EL (cell line): ENCODE data around the gene CYP17A1.
"Not testable (repeated sequence)": the region's sequence is repeated elsewhere in the genome, so short reads cannot be mapped to it uniquely, and the experiment has no call there.

ENCODE experiments used
- DNase-seq: peaks from one replicate; pipeline ENCODE4 v3.0.0-alpha.2; 2016

CYP17A1 gene

DNA sequence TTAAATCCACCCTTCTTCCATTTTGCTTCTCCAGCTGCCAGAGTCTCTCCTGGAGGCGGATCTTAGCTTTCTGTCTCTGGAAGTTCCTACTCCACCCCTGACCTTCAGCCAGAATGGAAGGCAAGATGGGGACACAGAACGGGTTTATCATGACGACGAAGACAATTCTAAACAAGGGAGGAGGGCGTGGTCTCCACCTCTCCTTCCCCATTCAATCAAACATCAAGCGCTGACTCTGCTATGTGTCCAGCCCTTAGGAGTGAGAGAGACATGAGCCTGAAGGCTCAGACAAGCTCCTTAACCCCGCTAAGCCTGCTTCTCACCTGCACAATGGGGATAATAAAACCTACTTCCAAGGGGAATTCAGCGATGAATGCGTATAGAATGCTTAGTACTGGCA lies 3.1 kb downstream of the CYP17A1 start:
- DNase-seq = no peak

DNA sequence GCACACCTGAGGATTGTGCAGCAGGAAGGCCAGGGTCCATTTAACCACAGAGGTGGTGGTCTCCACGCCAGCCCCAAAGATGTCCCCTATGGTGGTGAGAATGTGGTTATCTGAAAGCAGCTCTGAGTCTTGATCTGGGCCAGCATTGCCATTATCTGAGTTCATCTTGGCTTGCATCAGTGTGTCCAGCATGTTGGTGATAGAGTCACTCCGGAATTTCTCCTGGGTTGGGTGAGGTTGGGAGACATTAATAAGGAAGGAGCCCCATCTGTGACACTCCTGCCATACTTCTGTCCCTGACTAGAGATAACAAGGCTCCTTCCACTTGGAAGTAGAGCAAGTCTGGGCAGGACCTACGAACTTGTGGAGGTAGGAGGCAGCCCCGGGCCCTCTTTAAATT lies 4.2 kb downstream of the CYP17A1 start:
- DNase-seq = peak; percentile 58

DNA sequence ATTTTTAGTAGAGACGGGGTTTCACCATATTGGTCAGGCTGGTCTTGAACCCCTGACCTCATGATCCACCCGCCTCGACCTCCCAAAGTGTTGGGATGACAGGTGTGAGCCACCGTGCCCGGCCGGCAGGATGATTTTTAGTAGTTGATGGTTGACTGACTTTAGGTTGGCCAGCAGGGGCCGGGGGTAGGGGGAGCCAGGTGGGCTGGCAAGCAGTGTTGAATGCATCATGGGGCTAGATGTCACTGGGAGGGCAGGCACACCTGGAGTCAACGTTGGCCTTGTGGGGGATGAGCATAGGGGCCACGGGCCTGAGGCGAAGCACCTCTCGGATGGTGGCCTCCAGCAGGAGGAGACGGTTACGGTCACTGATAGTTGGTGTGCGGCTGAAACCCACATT lies 5.0 kb downstream of the CYP17A1 start:
- DNase-seq = no peak

DNA sequence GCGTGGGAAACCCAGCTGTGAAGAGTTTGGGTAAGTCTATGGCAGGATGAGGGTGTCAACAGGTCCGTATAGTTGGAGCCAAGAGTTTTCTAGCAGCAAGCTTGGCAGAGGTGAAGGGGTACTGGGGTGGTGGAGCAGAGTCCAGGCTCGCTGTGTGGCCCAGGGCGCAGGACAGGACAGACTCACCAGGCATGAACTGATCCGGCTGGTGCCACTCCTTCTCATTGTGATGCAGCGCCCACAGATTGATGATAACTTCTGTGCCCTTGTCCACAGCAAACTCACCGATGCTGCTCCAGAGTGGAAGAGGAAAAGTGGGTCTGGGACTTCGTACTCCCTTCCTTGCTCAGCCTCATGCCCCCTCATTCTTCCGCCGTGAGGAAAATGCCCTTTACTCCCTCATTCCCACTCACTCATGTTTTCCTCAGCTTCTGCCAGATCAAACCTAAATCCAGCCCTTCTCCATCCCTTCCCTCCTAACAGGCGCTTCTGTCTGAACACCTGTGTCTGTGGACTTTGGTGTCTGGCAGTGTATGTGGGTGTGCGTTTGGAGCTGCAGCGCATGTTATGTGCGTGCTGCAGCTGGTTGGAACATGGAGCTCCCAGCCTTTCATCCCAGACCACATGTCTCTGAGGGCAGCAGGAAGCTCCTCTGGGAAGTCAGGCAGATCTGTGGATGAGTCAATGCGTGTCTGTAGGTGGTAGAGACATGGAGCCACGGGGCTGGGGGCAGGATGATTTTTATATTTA lies 5.7 kb downstream of the CYP17A1 start:
- peak; percentile 34 for DNase-seq

- no peak for DNase-seq
Observed at GRCh38 chr10:102827597-102827975, 9.6 kb downstream of the CYP17A1 start.

DNA sequence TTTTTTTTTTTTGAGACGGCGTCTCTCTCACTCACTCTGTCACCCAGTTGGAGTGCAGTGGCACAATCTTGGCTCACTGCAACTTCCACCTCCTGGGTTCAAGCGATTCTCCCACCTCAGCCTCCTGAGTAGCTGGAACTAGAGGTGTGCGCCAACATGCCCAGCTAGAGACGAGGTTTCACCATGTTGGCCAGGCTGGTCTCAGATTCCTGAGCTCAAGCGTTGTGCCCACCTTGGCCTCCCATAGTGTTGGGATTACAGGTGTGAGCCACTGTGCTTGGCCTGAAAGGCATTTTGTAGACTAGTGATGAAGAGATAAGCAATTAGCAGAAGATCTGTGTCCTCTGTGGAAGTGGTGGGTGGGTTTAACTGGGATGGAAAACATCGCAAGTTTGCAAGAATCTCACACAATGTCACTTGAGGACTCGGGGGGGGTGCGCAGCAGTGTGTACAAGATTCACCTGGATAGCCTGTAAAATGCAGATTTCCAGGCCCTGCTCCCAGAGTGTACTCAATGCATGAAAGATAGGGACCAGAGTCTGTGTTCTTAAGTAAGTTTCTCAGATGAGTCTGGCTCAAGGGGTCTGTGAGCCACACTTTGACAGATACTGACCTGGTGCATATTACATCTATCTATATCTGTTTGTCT lies 10.9 kb downstream of the CYP17A1 start:
- DNase-seq = no peak

- DNase-seq = no peak
Observed at GRCh38 chr10:102824664-102825063, 12.5 kb downstream of the CYP17A1 start.

DNA sequence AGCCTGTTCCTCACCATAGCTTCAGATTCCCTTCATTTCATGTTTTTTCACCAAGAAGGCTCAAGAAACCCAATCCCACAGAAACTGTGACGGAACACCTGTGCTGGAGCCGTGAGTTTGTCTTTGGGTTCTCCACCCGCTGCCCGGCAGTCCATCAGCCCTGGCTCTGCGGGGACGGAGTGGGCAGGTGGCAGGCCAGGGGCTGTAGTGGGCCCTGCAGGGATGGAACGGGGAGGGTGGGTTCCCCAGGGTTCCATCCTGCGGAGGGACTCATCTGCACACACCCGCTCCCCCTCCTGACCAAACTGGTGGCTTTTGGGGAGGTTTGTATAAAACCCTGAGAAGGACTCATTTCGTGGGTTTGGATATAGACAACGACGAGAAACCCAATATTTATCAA lies 15.0 kb downstream of the CYP17A1 start:
- no peak for DNase-seq

DNA sequence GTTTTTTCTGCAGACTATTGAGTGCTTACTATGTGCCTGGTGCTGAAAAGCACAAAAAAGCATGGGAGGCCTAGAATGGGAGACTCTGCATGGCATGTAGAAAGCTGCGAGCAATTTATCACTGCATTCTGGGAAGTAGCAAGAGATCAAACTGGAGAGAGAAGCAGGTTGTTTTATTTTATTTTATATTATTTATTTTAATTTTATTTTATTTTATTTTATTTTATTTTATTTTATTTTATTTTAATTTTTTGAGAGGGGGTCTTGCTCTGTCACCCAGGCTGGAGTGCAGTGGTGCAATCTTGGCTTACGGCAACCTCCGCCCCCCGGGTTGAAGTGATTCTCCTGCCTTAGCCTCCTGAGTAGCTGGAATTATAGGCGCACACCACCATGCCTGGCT lies 17.2 kb downstream of the CYP17A1 start:
- not testable (repeated sequence) for DNase-seq

DNA sequence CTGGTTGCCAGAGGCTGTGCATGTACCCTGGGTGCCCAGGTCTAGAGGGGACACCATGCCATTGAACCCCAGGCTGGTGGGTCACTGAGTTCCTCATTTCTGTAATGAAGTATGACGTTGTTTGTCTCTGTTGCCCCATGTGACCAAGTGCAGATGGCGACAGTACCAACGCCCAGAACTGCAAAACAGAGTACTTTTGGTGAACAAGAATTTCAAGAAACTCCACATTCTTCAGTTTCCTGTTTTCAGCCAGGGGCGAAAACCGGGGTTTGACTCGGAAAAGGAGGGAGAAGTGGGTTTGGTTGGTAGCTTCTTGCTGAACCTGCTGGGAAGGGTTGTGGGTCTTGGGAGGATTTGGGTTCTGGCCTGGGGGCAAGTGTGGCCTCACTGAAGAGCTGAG lies 18.2 kb downstream of the CYP17A1 start:
- no peak for DNase-seq

DNA sequence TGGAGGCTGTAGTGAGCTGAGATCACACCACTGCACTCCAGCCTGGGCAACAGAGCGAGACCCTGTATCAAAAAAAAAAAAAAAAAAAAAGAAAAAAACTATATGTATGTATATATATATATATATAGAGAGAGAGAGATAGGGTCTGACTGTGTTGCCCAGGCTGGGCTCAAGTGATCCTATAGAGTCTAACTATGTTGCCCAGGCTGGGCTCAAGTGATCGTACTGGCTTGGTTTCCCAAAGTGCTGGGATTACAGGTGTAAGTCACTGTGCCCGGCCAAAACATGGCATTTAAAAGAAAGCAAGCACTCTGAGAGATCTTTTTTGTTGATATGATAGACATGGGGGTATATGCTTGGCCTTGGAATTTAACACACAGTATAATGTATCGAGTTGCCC lies 20.0 kb downstream of the CYP17A1 start:
- no peak for DNase-seq

DNA sequence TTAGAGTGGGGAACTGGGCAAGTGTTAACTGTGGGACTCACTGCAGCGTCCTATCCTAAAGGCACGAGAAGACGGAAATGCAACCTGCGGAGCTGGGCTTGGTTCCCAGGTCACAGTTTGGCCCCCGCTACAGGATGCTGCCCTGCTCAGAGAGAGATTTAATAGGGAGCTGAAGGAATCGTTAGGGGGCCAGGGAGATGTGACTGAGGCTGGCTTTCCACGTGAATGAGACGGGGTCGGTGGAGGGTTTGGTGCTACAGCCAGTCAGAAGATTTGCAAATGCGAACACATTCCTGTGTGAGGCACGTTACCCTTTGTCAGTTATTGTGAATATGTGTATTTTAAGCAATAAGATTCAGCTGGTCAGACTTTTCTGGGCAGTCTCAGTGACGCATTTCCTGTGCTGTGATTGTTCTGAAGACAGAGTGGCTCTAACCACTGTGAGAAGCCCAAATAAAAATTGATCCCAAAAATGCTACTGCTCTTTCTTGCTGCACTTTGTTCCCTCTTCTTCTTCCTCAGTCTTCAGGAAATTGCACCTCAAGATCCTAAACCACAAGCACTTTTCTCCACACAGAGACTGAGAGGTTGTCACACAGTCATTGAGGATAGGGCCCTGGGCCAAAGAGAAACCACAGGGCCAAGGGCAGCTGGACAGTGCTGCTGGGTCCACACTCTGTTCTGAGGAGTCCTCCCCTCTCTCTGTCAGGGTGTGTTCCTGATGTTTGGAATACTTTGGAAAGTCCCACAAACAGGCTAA lies 21.2 kb downstream of the CYP17A1 start:
- DNase-seq = peak; percentile 75

GRCh38 chr10:102814873-102815661 lies 22.1 kb downstream of the CYP17A1 start:
- peak; percentile 44 for DNase-seq

DNA sequence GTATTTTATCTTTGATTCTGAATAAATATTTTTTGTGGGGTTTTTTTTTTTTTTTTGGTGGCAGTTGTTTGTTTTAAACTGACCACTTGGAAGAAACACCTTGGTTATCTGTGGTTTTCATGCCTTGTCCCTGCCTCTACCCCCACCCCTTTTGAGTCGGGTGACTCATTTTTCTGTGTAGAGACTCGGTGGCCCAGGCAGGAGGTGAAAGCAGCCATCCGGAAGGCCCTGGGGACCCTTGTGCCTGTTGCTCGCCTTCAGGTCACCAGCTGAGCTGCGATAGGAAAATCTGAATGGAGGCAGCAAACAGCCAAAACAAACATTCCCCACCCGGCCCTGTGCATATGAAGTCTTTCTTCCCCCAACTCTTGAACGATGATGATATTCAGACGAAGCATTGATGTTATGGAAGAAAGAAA lies 22.8 kb downstream of the CYP17A1 start:
- no peak for DNase-seq

DNA sequence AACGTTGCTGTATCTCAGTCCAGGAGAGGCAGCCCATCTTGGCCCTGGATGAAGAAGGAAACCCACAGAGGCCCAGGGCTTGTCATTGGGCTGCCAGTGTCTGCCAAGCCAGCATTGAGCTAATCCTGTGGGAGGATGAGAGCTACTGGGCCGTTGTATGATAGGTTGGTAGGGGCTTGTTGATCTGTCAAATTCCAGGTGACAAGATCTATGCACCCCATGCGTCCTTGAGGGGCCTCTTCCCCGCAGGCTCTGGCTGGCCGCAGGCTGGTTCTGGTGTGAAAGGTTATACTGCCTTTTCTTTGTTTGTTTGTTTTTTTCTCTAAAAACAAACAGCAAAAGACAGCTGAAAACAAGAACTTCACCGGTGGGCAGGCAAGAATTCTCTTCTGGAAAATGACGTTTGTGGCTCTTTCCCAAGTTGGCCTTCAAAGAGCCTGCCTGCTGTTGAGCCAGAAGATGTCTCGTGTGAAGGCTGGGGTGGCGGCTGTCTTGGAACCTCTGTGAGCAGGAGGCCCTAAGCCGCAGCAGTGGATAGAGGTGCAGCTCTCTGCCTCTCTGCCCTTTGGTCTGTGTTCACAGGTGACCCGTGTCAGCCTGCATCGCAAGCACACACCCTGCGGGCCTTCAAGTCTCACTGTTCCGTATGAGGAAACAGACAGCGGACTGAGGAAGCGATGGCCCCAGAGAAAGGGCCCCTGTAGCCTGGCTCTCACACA lies 23.3 kb downstream of the CYP17A1 start:
- DNase-seq = no peak

- DNase-seq = no peak
Observed at GRCh38 chr10:102813017-102813541, 24.1 kb downstream of the CYP17A1 start.

- no peak for DNase-seq
Observed at GRCh38 chr10:102812231-102812876, 24.9 kb downstream of the CYP17A1 start.

DNA sequence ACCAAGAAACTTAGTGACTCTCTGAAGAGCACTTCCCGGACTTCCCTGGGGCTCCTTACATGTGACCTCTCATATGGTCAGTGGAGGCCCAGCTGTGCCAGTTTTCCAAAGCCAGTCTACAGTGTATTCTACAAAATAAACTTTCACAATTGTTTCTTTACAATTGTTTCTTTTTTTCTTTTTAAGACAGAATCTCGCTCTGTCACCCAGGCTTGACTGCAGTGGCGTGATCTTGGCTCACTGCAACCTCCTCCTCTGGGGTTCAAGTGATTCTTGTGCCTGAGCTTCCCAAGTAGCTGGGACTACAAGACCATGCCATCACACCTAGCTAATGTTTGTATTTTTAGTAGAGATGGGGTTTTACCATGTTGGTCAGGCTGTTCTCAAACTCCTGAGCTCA lies 25.9 kb downstream of the CYP17A1 start:
- DNase-seq = no peak

- no peak for DNase-seq
Observed at GRCh38 chr10:102808380-102808779, 28.8 kb downstream of the CYP17A1 start.

- no peak for DNase-seq
Observed at GRCh38 chr10:102804382-102805055, 32.7 kb downstream of the CYP17A1 start.

GRCh38 chr10:102802920-102803534 lies 34.2 kb downstream of the CYP17A1 start:
- DNase-seq = peak; percentile 94
